ENCODE results near the gene BST2. TPM values are rescaled to one million over a fixed set of nuclear protein-coding genes. Genes with fewer than 3 reads are reported as not detected.
A peak's percentile ranks its signal among the peaks of the same experiment; 100 is the strongest.

The BST2 gene
- total and polyA plus RNA-seq, 8 donors, result 3.9 to 34.6 (median 16.5) TPM

DNA sequence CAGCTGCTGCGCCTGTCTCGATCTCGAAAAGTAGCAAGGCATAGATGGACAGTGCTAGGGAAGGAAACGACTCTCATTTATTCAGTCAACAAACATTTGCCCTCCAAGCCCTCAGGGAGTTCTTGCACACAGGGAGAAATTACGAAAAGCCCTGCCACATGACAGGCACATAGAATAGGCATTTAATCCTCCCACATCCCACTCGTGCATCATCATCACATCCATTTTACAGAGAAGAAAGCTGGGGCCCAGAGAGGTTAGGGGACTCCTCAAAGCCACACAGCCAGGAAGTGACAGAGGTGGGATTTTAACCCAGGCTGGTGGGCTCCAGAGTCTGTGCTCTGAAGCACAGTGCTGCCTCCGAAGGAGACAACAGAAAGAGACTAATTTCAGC, 31.4 kb upstream of the BST2 start:
- Histone ChIP-seq H3K9me3 (no peaks in the 10 kb centered on the region), H3K4me3 (no peak overlapping the region), H3K27ac (no peak overlapping the region), H3K4me1 (no peaks in the 10 kb centered on the region), H3K27me3 (no peaks in the 10 kb centered on the region), H3K36me3 (no peaks in the 10 kb centered on the region)
- TF ChIP-seq, protein P1, sequence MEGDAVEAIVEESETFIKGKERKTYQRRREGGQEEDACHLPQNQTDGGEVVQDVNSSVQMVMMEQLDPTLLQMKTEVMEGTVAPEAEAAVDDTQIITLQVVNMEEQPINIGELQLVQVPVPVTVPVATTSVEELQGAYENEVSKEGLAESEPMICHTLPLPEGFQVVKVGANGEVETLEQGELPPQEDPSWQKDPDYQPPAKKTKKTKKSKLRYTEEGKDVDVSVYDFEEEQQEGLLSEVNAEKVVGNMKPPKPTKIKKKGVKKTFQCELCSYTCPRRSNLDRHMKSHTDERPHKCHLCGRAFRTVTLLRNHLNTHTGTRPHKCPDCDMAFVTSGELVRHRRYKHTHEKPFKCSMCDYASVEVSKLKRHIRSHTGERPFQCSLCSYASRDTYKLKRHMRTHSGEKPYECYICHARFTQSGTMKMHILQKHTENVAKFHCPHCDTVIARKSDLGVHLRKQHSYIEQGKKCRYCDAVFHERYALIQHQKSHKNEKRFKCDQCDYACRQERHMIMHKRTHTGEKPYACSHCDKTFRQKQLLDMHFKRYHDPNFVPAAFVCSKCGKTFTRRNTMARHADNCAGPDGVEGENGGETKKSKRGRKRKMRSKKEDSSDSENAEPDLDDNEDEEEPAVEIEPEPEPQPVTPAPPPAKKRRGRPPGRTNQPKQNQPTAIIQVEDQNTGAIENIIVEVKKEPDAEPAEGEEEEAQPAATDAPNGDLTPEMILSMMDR (IDR thresholded peaks at IDR 0.05), result no peak
- FAIRE-seq, result no peak
- no peak for DNase-seq
- 73 to 80% methylated on average over 7 of the region's 7 CpGs for WGBS, 2 donors
- no peak for ATAC-seq
- intact Hi-C loops (cut with DNase I), result no loop called here

DNA sequence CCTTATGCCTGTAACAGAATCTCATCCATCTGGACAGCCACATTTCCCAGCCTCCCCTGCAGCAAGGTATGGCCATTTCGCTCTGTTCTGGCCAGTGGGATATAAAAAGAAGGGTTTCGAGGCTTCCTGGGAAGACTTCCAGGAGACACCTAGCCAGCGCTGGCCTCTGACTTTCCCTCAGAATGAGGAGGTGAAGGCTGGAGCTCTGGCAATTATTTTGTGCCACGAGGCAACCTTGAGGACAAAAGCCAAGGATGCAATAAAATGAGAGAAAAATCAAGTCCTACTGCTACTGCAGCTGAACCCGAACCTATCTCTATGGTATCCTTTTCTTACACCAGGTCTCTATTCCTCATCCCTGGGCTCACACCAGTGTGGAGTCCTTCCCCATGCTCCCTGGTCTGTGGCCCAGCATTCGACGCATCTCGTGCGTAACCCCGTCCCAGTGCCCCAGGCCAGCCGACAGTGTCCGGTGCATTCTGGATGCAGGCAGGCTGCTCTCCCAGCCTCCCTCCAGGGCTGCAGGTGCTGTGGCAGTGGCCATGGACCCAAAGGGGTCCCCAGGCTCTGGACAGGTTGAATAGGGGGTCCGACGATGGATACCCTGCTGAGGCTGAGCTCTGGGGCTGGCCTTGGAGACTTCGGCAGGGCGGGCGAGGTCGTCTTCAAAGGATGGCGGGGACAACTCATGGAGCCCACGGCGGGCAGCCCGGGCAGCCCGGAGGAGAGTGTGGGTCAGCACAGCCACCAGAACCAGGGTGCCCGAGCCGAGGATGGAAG, 30.9 kb upstream of the BST2 start:
- Histone ChIP-seq H3K4me3 (no peak overlapping the region), H3K27me3 (no peaks in the 10 kb centered on the region), H3K27ac (no peak overlapping the region), H3K4me1 (no peaks in the 10 kb centered on the region), H3K9me3 (no peaks in the 10 kb centered on the region), H3K36me3 (no peaks in the 10 kb centered on the region)
- intact Hi-C loops (cut with DNase I), result no loop called here
- FAIRE-seq (no peak), ATAC-seq (no peak), DNase-seq (peak in 1 of 6 donors; percentile 44)
- 95 to 97% methylated on average over 25 of the region's 25 CpGs for WGBS, 2 donors
- TF ChIP-seq, protein P1 (IDR thresholded peaks at IDR 0.05), result no peak

DNA sequence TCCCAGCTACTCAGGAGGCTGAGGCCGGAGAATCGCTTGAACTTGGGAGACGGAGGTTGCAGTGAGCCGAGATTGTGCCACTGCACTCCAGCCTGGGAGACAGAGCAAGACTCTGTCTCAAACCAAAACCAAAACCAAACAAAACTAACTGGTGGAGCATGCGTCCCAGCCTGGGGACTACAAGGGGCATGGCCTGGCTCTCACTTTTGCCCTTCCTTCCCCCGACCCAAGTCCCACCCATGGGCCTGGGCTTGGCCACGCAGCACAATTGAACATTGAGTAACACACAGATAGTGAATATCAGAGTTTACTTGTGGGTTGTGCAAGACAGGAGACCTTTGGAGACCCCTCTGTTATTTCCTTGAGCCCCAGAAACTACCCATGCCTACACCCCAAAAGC, 29.8 kb upstream of the BST2 start:
- no peak overlapping the region for H3K27ac ChIP-seq
- intact Hi-C loops (cut with DNase I), result no loop called here
- no peaks in the 10 kb centered on the region for H3K36me3 ChIP-seq
- no peaks in the 10 kb centered on the region for H3K4me1 ChIP-seq
- WGBS, 2 donors, result 87 to 89% methylated on average over 7 of the region's 7 CpGs
- no peak overlapping the region for H3K4me3 ChIP-seq
- no peaks in the 10 kb centered on the region for H3K27me3 ChIP-seq
- DNase-seq, result no peak
- H3K9me3 ChIP-seq, result no peaks in the 10 kb centered on the region
- no peak for ATAC-seq
- TF ChIP-seq, protein P1 (IDR thresholded peaks at IDR 0.05), result no peak
- no peak for FAIRE-seq

DNA sequence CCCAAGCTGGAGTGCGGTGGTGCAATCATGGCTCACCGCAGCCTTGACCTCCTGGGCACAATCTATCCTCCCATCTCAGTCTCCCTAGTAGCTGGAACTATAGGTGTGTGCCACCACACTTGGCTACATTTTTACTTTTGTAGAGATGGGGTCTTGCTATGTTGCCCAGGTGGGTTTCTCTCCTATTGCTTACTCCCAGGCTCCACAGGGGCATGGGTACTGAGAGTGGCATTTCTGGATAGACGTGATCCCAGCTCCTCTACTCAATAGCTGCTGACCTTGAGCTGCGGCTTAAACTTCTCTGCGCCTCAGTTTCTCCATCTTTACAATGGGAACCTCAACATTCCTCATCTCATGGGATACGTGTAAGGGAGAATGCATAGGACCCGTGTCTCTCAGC, 26.0 kb upstream of the BST2 start:
- no peaks in the 10 kb centered on the region for H3K4me1 ChIP-seq
- H3K4me3 ChIP-seq, result no peak overlapping the region
- H3K9me3 ChIP-seq, result no peaks in the 10 kb centered on the region
- no peak for FAIRE-seq
- H3K27ac ChIP-seq, result no peak overlapping the region
- H3K36me3 ChIP-seq, result no peaks in the 10 kb centered on the region
- no peak for ATAC-seq
- TF ChIP-seq, protein P1 (IDR thresholded peaks at IDR 0.05), result no peak
- 81 to 89% methylated on average over 7 of the region's 7 CpGs for WGBS, 2 donors
- DNase-seq, result no peak
- intact Hi-C loops (cut with DNase I), result no loop called here
- H3K27me3 ChIP-seq, result no peaks in the 10 kb centered on the region

DNA sequence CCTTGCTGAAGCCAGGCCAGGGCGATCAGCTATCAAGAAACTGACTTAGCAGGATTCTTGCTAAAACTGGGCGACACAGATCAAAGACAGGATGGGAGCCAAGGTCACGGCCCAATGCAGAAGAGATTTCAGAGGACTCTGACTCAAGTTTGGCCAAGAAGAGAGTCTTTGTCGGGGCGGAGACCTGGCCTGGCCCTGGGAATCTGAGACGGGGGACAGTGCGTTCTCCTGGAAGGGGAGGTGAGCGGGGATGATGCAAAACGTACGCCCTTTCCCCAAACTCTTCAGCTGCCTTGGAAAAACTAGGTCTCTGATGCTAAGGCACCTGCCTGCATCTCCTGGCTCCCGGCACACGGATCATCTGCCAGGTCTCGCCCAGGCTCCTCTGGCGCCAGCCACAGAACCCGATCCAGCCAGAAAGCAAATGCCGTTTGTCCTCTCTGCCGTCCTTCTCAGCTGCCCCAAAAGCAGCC, 24.2 kb upstream of the BST2 start:
- ATAC-seq (peak in 1 of 4 donors; percentile 25), FAIRE-seq (no peak), DNase-seq (no peak)
- Histone ChIP-seq H3K36me3 (no peaks in the 10 kb centered on the region), H3K27me3 (no peaks in the 10 kb centered on the region), H3K9me3 (no peaks in the 10 kb centered on the region), H3K27ac (no peak overlapping the region), H3K4me1 (no peaks in the 10 kb centered on the region), H3K4me3 (no peak overlapping the region)
- WGBS, 2 donors, result 41 to 53% methylated on average over 17 of the region's 17 CpGs
- TF ChIP-seq, protein P1 (IDR thresholded peaks at IDR 0.05), result no peak
- intact Hi-C loops (cut with DNase I), result no loop called here
